ENCODE results near the gene RSPH1. TPM values are rescaled to one million over a fixed set of nuclear protein-coding genes. Genes with fewer than 3 reads are reported as not detected.

RSPH1 gene
- total and polyA plus RNA-seq, 8 donors, result 0.37 to 8.9 (median 1.8) TPM; not detected in 1

DNA sequence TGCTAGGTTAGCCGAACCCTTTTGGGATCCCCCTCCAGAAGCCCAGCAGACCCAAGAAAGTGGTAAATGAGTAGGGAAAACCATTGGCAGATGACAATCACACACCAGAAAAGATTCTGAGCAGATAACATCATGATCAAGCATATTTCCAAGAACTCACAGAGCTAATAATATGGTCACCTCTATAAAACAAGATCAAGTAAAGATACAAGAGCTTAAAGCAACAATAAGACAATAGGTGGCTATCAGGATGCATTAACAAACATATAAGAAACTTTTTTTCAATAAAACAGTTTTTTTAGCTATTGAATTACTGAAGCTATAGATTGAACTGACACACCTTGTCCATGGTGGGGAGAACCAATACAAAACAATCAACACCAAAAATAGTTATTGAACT, 63.3 kb downstream of the RSPH1 start:
- intact Hi-C loops (cut with DNase I; ENCODE audit: low total_unique reads), result no loop called here

DNA sequence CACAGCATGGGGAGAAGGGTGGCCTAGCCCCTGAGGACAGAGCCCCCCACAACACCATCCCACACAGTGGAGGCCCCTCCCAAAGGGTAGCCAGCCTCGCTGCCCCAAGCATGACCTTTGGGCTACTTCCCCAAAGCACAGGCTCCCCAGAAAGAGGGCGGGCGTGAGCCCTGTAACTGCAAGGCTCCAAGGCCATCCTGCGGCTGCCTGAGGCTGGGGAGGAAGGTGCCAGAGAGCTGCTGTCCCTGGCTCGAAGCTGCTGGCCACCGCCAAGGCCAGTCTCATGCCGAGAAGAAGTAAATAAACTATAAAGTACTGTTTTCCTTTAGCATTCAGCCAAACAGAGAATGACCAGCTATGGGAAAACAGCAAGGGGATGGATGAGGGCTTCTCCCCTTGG, 64.8 kb downstream of the RSPH1 start:
- Histone ChIP-seq H3K36me3 (peaks cover 0 to 4% (median 0%) of the 10 kb centered on the region in 4 donors), H3K27me3 (peaks cover 0 to 35% (median 0%) of the 10 kb centered on the region in 3 donors), H3K4me3 (no peak overlapping the region), H3K9me3 (peaks cover 0 to 19% (median 17%) of the 10 kb centered on the region in 4 donors), H3K27ac (no peak overlapping the region), H3K4me1 (no peaks in the 10 kb centered on the region)
- intact Hi-C loops (cut with DNase I; ENCODE audit: low total_unique reads), result no loop called here
- DNase-seq, result no peak
- TF ChIP-seq, protein P1, sequence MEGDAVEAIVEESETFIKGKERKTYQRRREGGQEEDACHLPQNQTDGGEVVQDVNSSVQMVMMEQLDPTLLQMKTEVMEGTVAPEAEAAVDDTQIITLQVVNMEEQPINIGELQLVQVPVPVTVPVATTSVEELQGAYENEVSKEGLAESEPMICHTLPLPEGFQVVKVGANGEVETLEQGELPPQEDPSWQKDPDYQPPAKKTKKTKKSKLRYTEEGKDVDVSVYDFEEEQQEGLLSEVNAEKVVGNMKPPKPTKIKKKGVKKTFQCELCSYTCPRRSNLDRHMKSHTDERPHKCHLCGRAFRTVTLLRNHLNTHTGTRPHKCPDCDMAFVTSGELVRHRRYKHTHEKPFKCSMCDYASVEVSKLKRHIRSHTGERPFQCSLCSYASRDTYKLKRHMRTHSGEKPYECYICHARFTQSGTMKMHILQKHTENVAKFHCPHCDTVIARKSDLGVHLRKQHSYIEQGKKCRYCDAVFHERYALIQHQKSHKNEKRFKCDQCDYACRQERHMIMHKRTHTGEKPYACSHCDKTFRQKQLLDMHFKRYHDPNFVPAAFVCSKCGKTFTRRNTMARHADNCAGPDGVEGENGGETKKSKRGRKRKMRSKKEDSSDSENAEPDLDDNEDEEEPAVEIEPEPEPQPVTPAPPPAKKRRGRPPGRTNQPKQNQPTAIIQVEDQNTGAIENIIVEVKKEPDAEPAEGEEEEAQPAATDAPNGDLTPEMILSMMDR (IDR thresholded peaks at IDR 0.05), result no peak
- no peak for TF ChIP-seq POLR2AphosphoS5 (IDR thresholded peaks at IDR 0.05)
- TF ChIP-seq POLR2A (IDR thresholded peaks at IDR 0.05), result no peak
- no peak for TF ChIP-seq EP300 (IDR thresholded peaks at IDR 0.05)
- WGBS, 5 donors, result 69 to 76% (median 73%) methylated on average over 5 to 7 of the region's 7 CpGs

More for the DNA sequence above, 63.3 kb downstream of the RSPH1 start:
- Histone ChIP-seq H3K27ac (no peak overlapping the region), H3K9me3 (peaks cover 0 to 26% (median 17%) of the 10 kb centered on the region in 4 donors), H3K4me3 (no peak overlapping the region), H3K36me3 (peaks cover 0 to 4% (median 0%) of the 10 kb centered on the region in 4 donors), H3K27me3 (peaks cover 0 to 34% (median 0%) of the 10 kb centered on the region in 3 donors), H3K4me1 (no peaks in the 10 kb centered on the region)
- DNase-seq, result no peak
- 68 to 93% (median 87%) methylated on average over 1 of the region's 1 CpG for WGBS, 5 donors
- no peak for TF ChIP-seq POLR2AphosphoS5 (IDR thresholded peaks at IDR 0.05)
- no peak for TF ChIP-seq POLR2A (IDR thresholded peaks at IDR 0.05)
- TF ChIP-seq, protein P1 (IDR thresholded peaks at IDR 0.05), result no peak
- no peak for TF ChIP-seq EP300 (IDR thresholded peaks at IDR 0.05)

DNA sequence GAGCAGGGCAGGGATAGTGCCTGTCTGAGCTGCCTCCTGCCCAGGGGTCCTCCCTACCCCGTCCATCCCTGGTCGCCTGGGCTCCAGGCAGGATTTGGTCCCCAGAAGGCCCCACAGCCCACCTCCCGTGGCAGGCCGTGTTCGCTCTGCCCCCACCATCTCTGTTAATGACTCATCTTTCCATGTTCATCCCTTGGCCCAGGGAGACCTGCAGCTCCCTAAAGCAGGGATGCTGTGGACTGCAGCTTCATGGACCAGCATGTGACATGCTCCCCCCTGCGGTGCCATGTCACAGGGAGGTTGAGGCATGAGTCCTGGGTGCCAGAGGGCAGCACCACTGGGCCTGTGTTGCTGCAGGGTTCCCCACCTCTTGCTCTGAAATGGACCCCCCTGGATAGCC, 65.5 kb downstream of the RSPH1 start:
- WGBS, 5 donors, result 81 to 90% (median 87%) methylated on average over 5 to 6 of the region's 6 CpGs
- no peak for DNase-seq
- Histone ChIP-seq H3K27ac (no peak overlapping the region), H3K27me3 (peaks cover 0 to 35% (median 0%) of the 10 kb centered on the region in 3 donors), H3K36me3 (peaks cover 0 to 4% (median 0%) of the 10 kb centered on the region in 4 donors), H3K4me3 (no peak overlapping the region), H3K9me3 (peaks cover 0 to 19% (median 17%) of the 10 kb centered on the region in 4 donors), H3K4me1 (peaks cover 0 to 2% (median 0%) of the 10 kb centered on the region in 4 donors)
- TF ChIP-seq, protein P1 (IDR thresholded peaks at IDR 0.05), result no peak
- TF ChIP-seq POLR2A (IDR thresholded peaks at IDR 0.05), result no peak
- TF ChIP-seq POLR2AphosphoS5 (IDR thresholded peaks at IDR 0.05), result no peak
- no peak for TF ChIP-seq EP300 (IDR thresholded peaks at IDR 0.05)
- intact Hi-C loops (cut with DNase I; ENCODE audit: low total_unique reads), result no loop called here

DNA sequence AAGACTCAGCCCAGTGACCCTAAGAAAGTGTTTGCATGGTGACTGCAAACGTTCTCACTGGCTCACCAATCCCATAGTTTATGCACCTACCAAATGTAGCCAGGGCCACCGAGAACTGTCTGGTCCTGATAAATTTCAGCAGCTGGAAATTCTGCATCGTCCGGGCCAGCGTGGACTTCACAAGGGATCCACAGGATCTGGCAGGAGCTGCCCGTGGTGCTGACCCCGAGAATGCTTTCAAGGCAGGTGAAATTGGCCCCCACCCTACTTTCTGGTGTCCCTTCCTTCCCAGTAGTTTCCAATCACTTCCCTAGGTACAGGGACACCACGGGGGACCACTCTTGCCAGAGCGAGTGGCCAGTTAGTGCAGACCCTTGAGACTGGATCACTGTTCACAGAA, 66.2 kb downstream of the RSPH1 start:
- no peak overlapping the region for H3K27ac ChIP-seq
- H3K27me3 ChIP-seq, result peaks cover 0 to 39% (median 0%) of the 10 kb centered on the region in 3 donors
- no peak for TF ChIP-seq POLR2A (IDR thresholded peaks at IDR 0.05)
- no peak for TF ChIP-seq POLR2AphosphoS5 (IDR thresholded peaks at IDR 0.05)
- TF ChIP-seq, protein P1 (IDR thresholded peaks at IDR 0.05), result no peak
- TF ChIP-seq EP300 (IDR thresholded peaks at IDR 0.05), result no peak
- H3K4me3 ChIP-seq, result no peak overlapping the region
- peaks cover 0 to 19% (median 17%) of the 10 kb centered on the region in 4 donors for H3K9me3 ChIP-seq
- peaks cover 0 to 4% (median 0%) of the 10 kb centered on the region in 4 donors for H3K36me3 ChIP-seq
- peaks cover 0 to 5% (median 0%) of the 10 kb centered on the region in 4 donors for H3K4me1 ChIP-seq
- WGBS, 5 donors, result 29 to 38% (median 31%) methylated on average over 9 of the region's 9 CpGs
- intact Hi-C loops (cut with DNase I; ENCODE audit: low total_unique reads), result no loop called here
- DNase-seq, result peak in 1 of 2 donors; percentile 31
